Measurements from ENCODE around the gene TRIM52. TPM values are rescaled to one million over a fixed set of nuclear protein-coding genes. Genes with fewer than 3 reads are reported as not detected.

Gene TRIM52
- total and polyA plus RNA-seq, 9 of the 15 experiments (the other 6 are each of a cell fraction or from before 2014, with no cell fraction given): 3.3 to 21.9 (median 13.5) TPM

DNA sequence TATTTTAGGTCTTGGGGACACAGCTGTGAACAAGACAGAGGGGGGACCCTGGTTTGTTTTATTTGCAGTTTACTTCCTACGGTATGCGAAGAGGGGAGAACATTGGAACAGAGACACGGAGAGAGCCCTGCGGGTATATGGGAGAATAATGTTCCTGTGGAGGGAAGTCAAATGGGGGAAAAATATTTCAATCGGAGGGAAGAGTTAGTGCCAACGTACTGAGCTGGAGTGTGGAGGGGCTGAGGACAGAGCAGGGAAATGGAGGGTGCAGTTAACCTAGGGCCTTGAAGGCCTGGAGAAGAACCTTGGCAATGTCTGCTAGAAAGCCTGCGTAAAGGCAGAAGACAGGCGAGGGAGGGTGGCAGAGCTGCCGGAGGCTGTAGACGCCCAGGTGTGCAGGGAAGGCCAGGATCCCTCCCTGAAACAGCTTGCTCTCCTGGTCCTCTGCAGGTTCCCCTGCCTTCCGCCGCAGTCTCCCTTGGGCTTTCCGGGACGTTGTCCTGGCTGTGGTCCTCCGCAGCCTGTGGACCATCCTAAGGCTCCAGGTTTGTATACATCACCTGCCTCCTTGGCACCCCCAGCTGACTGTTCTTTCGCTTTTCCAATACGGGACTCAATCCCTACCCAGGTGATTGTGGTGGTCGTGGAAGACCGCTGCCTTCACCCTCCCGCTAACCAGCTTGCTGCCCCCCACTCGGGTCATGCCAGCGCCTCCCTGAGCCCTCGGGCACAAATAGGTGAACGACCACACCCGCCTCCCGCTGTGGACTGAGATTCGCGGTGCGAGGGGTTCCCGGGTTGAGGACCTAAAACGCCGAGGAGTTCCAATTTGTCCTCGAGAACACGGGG is 15.3 kb downstream of the TRIM52 start (continued):
- TF ChIP-seq, protein P1, sequence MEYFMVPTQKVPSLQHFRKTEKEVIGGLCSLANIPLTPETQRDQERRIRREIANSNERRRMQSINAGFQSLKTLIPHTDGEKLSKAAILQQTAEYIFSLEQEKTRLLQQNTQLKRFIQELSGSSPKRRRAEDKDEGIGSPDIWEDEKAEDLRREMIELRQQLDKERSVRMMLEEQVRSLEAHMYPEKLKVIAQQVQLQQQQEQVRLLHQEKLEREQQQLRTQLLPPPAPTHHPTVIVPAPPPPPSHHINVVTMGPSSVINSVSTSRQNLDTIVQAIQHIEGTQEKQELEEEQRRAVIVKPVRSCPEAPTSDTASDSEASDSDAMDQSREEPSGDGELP (CRISPR knock-in tag; IDR thresholded peaks at IDR 0.05; ENCODE audit: borderline replicate concordance): peak; percentile 48
- no peak for TF ChIP-seq SREBF1 (IDR thresholded peaks at IDR 0.05; ENCODE audit: borderline replicate concordance, low read depth, low read length)
- no peak for TF ChIP-seq SREBF2 (CRISPR knock-in tag; IDR thresholded peaks at IDR 0.05)
- no peak for TF ChIP-seq NFATC3 (IDR thresholded peaks at IDR 0.05)
- TF ChIP-seq, protein P2, sequence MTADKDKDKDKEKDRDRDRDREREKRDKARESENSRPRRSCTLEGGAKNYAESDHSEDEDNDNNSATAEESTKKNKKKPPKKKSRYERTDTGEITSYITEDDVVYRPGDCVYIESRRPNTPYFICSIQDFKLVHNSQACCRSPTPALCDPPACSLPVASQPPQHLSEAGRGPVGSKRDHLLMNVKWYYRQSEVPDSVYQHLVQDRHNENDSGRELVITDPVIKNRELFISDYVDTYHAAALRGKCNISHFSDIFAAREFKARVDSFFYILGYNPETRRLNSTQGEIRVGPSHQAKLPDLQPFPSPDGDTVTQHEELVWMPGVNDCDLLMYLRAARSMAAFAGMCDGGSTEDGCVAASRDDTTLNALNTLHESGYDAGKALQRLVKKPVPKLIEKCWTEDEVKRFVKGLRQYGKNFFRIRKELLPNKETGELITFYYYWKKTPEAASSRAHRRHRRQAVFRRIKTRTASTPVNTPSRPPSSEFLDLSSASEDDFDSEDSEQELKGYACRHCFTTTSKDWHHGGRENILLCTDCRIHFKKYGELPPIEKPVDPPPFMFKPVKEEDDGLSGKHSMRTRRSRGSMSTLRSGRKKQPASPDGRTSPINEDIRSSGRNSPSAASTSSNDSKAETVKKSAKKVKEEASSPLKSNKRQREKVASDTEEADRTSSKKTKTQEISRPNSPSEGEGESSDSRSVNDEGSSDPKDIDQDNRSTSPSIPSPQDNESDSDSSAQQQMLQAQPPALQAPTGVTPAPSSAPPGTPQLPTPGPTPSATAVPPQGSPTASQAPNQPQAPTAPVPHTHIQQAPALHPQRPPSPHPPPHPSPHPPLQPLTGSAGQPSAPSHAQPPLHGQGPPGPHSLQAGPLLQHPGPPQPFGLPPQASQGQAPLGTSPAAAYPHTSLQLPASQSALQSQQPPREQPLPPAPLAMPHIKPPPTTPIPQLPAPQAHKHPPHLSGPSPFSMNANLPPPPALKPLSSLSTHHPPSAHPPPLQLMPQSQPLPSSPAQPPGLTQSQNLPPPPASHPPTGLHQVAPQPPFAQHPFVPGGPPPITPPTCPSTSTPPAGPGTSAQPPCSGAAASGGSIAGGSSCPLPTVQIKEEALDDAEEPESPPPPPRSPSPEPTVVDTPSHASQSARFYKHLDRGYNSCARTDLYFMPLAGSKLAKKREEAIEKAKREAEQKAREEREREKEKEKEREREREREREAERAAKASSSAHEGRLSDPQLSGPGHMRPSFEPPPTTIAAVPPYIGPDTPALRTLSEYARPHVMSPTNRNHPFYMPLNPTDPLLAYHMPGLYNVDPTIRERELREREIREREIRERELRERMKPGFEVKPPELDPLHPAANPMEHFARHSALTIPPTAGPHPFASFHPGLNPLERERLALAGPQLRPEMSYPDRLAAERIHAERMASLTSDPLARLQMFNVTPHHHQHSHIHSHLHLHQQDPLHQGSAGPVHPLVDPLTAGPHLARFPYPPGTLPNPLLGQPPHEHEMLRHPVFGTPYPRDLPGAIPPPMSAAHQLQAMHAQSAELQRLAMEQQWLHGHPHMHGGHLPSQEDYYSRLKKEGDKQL (CRISPR knock-in tag; IDR thresholded peaks at IDR 0.05; ENCODE audit: borderline replicate concordance): no peak
- TF ChIP-seq ZC3H11A (IDR thresholded peaks at IDR 0.05; ENCODE audit: low read depth, low read length): no peak
- no peak for TF ChIP-seq GTF2E2 (tag; IDR thresholded peaks at IDR 0.05)
- TF ChIP-seq ESRRB (CRISPR knock-in tag; IDR thresholded peaks at IDR 0.05; ENCODE audit: borderline replicate concordance): no peak
- no peak for TF ChIP-seq CBX1 (IDR thresholded peaks at IDR 0.05; ENCODE audit: low read depth)
- no peak for TF ChIP-seq SMC3 (conservative IDR thresholded peaks at IDR 0.05; ENCODE audit: insufficient read depth, low read depth, low read length)
- TF ChIP-seq LCOR (CRISPR knock-in tag; IDR thresholded peaks at IDR 0.05): no peak
- no peak for TF ChIP-seq CEBPG (CRISPR knock-in tag; IDR thresholded peaks at IDR 0.05)
- no peak for TF ChIP-seq CEBPG (tag; conservative IDR thresholded peaks at IDR 0.05 in 1 of 2, IDR thresholded peaks at IDR 0.05 in 1 of 2)
- TF ChIP-seq CREB1 (IDR thresholded peaks at IDR 0.05): no peak
- TF ChIP-seq CREB1 (CRISPR knock-in tag; IDR thresholded peaks at IDR 0.05): no peak
- no peak for TF ChIP-seq RBM25 (IDR thresholded peaks at IDR 0.05; ENCODE audit: low read depth, low read length, severe bottlenecking)
- TF ChIP-seq EHMT2 (IDR thresholded peaks at IDR 0.05): no peak
- peak; percentile 77 for TF ChIP-seq KDM5B (IDR thresholded peaks at IDR 0.05; ENCODE audit: insufficient replicate concordance, low read depth, low read length)
- TF ChIP-seq, protein P3, sequence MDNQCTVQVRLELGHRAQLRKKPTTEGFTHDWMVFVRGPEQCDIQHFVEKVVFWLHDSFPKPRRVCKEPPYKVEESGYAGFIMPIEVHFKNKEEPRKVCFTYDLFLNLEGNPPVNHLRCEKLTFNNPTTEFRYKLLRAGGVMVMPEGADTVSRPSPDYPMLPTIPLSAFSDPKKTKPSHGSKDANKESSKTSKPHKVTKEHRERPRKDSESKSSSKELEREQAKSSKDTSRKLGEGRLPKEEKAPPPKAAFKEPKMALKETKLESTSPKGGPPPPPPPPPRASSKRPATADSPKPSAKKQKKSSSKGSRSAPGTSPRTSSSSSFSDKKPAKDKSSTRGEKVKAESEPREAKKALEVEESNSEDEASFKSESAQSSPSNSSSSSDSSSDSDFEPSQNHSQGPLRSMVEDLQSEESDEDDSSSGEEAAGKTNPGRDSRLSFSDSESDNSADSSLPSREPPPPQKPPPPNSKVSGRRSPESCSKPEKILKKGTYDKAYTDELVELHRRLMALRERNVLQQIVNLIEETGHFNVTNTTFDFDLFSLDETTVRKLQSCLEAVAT (IDR thresholded peaks at IDR 0.05): 0 out of 4 replicates have a peak, but pooled peaks of 1 of the 2 experiments have one; percentile 47
